Neural cell (in vitro differentiated cells): ENCODE measurements around the gene MIEN1. TPM values are rescaled to one million over a fixed set of nuclear protein-coding genes. Genes with fewer than 3 reads are reported as not detected.
A peak's percentile ranks its signal among the peaks of the same experiment; 100 is the strongest.

Experiments used
- H2AFZ ChIP-seq: fragments of 200-600, 300-800 bp; sonication (generic), shearing (Covaris generic); 2 replicates; pipeline ENCODE4 v1.6.0; 2014; ENCODE audit warnings: low read depth, mild to moderate bottlenecking, antibody characterized with exemption, low read length, moderate library complexity
- H3F3A ChIP-seq: fragments of 200-600 bp; shearing (Covaris generic); 2 replicates; pipeline ENCODE4 v1.6.1; 2016; ENCODE audit warnings: mild to moderate bottlenecking, moderate library complexity, mixed read lengths, antibody characterized with exemption, low read length; ENCODE audit not compliant: insufficient read depth, poor library complexity, severe bottlenecking
- H3K27ac ChIP-seq: fragments of 200-600, 300-800 bp; sonication (generic), shearing (Covaris generic); 2 replicates; pipeline ENCODE4 v1.5.1; 2014; ENCODE audit warnings: mild to moderate bottlenecking, low read length, moderate library complexity
- H3K27me3 ChIP-seq: fragments of 300-800, 200-600 bp; sonication (generic), shearing (Covaris generic); 2 replicates; pipeline ENCODE4 v1.6.0; 2014; ENCODE audit warnings: mild to moderate bottlenecking, low read depth, low read length, moderate library complexity; ENCODE audit not compliant: insufficient read depth
- H3K36me3 ChIP-seq: fragments of 300-800, 200-600 bp; sonication (generic), shearing (Covaris generic); 2 replicates; pipeline ENCODE4 v1.5.1; 2014; ENCODE audit warnings: mild to moderate bottlenecking, antibody characterized with exemption, low read length, moderate library complexity; ENCODE audit not compliant: insufficient read depth
- H3K4me2 ChIP-seq: fragments of 300-800, 200-600 bp; sonication (generic), shearing (Covaris generic); 2 replicates; pipeline ENCODE4 v1.6.0; 2014; ENCODE audit warnings: mild to moderate bottlenecking, low read length
- H3K4me3 ChIP-seq: fragments of 300-800, 200-600 bp; sonication (generic), shearing (Covaris generic); 2 replicates; pipeline ENCODE4 v1.5.1; 2014; ENCODE audit warnings: mild to moderate bottlenecking, low read length, moderate library complexity
- H3K79me2 ChIP-seq: fragments of 200-600 bp; shearing (Covaris generic); replicated peaks from 2 replicates; pipeline ENCODE4 v1.6.0; 2014; ENCODE audit warnings: mild to moderate bottlenecking, low read length, moderate library complexity; ENCODE audit not compliant: insufficient read depth
- H3K9ac ChIP-seq: fragments of 300-800, 200-600 bp; sonication (generic), shearing (Covaris generic); 2 replicates; pipeline ENCODE4 v1.6.1; 2016; ENCODE audit warnings: mild to moderate bottlenecking, low read length, mixed read lengths
- H3K9me2 ChIP-seq: fragments of 200-600 bp; shearing (Covaris generic); 2 replicates; pipeline ENCODE4 v1.6.1; 2016; ENCODE audit warnings: mild to moderate bottlenecking, low read length, mixed read lengths; ENCODE audit not compliant: insufficient read depth
- H3K9me3 ChIP-seq: fragments of 200-600, 300-800 bp; sonication (generic), shearing (Covaris generic); 2 replicates; pipeline ENCODE4 v1.6.1; 2016; ENCODE audit warnings: mild to moderate bottlenecking, mixed run types, low read length, moderate library complexity, mixed read lengths
- H4K20me1 ChIP-seq: fragments of 200-600 bp; shearing (Covaris generic); 2 replicates; pipeline ENCODE4 v1.6.1; 2016; ENCODE audit warnings: mild to moderate bottlenecking, mixed run types; ENCODE audit not compliant: insufficient read depth
- CTCF ChIP-seq: fragments of 450-650 bp; IDR thresholded peaks from 2 replicates; pipeline ENCODE4 v1.5.1; 2014; ENCODE audit warnings: antibody characterized with exemption, mild to moderate bottlenecking, moderate library complexity; ENCODE audit not compliant: poor library complexity, severe bottlenecking
- EP300 ChIP-seq: fragments of 450-650 bp; conservative IDR thresholded peaks from 2 replicates; pipeline ENCODE4 v1.6.1; 2014; ENCODE audit warnings: antibody characterized with exemption, mild to moderate bottlenecking, moderate library complexity; ENCODE audit not compliant: poor library complexity, severe bottlenecking
- EZH2 ChIP-seq: fragments of 200-600, 300-800 bp; shearing (Covaris generic), sonication (generic); IDR thresholded peaks from 2 replicates; pipeline ENCODE4 v1.6.1; 2014; ENCODE audit warnings: antibody characterized with exemption, low read length, borderline replicate concordance, mild to moderate bottlenecking; ENCODE audit not compliant: insufficient read depth, poor library complexity, severe bottlenecking
- MXI1 ChIP-seq: fragments of 450-650 bp; conservative IDR thresholded peaks from 2 replicates; pipeline ENCODE4 v1.6.1; 2014; ENCODE audit warnings: antibody characterized with exemption, mild to moderate bottlenecking; ENCODE audit not compliant: poor library complexity, severe bottlenecking
- POLR2AphosphoS5 ChIP-seq: IDR thresholded peaks from 2 replicates; pipeline ENCODE4 v1.6.1; 2012
- RAD21 ChIP-seq: fragments of 450-650 bp; conservative IDR thresholded peaks from 2 replicates; pipeline ENCODE4 v1.6.1; 2014; ENCODE audit warnings: antibody characterized with exemption, mild to moderate bottlenecking, moderate library complexity
- REST ChIP-seq: IDR thresholded peaks from 2 replicates; pipeline ENCODE4 v1.6.1; 2012; ENCODE audit warnings: borderline replicate concordance
- SMC3 ChIP-seq: fragments of 450-650 bp; conservative IDR thresholded peaks from 2 replicates; pipeline ENCODE4 v1.6.1; 2014; ENCODE audit warnings: antibody characterized with exemption, mild to moderate bottlenecking, moderate library complexity; ENCODE audit not compliant: poor library complexity
- TAF1 ChIP-seq: IDR thresholded peaks from 2 replicates; pipeline ENCODE4 v1.6.1; 2012; ENCODE audit warnings: low read depth
- polyA minus RNA-seq: library from RNA; depleted of rRNA, polyadenylated mRNA; stranded (reverse); fragments of >200 nt; gene quantifications from 2 replicates; pipeline ENCODE4 v1.2.3, GENCODE V29; 2014
- polyA plus RNA-seq: library from polyadenylated mRNA; depleted of rRNA; stranded (reverse); fragments of >200 nt; gene quantifications from 2 replicates; pipeline ENCODE4 v1.2.3, GENCODE V29; 2014

Gene MIEN1
- 104 and 106 TPM in 2 replicates for polyA plus RNA-seq
- 23.6 and 24.3 TPM in 2 replicates for polyA minus RNA-seq

GRCh38 chr17:39730095-39730921 is at the start of gene MIEN1:
Gene MIEN1, minus strand, starts transcription at chr17:39730532. Its CDS starts 37 bp downstream, at chr17:39730495.
- Histone ChIP-seq H3K27me3 (no peaks in the 10 kb centered on the region), H3K79me2 (no peaks in the 10 kb centered on the region), H3K27ac (peak within 1 kb of the TSS; percentile 49), H3K36me3 (no peaks in the 10 kb centered on the region), H4K20me1 (no peaks in the 10 kb centered on the region), H2AFZ (peak within 1 kb of the TSS; percentile 85), H3K4me3 (peak within 1 kb of the TSS; percentile 96), H3K9ac (peak within 1 kb of the TSS; percentile 87), H3K9me2 (no peaks in the 10 kb centered on the region), H3K4me2 (peak within 1 kb of the TSS; percentile 94), H3F3A (no peaks in the 10 kb centered on the region), H3K9me3 (no peaks in the 10 kb centered on the region)
- TF ChIP-seq POLR2AphosphoS5, result peak; percentile 94
- no peak for TF ChIP-seq EZH2
- TF ChIP-seq TAF1, result no peak
- TF ChIP-seq EP300, result peak; percentile 39
- peak; percentile 71 for TF ChIP-seq MXI1
- peak; percentile 93 for TF ChIP-seq CTCF
- TF ChIP-seq REST, result no peak
- TF ChIP-seq SMC3, result peak; percentile 68
- TF ChIP-seq RAD21, result peak; percentile 54

- TF ChIP-seq CTCF (no peak), REST (no peak), EZH2 (no peak), RAD21 (no peak), POLR2AphosphoS5 (no peak), SMC3 (no peak), TAF1 (no peak), MXI1 (no peak), EP300 (no peak)
- Histone ChIP-seq H3K4me2 (no peak overlapping the region), H4K20me1 (no peaks in the 10 kb centered on the region), H3K4me3 (no peak overlapping the region), H3K27ac (no peak overlapping the region), H3K36me3 (no peaks in the 10 kb centered on the region), H3F3A (no peaks in the 10 kb centered on the region), H3K9ac (no peak overlapping the region), H3K79me2 (no peaks in the 10 kb centered on the region), H3K9me3 (no peaks in the 10 kb centered on the region), H3K27me3 (no peaks in the 10 kb centered on the region), H3K9me2 (no peaks in the 10 kb centered on the region), H2AFZ (no peak overlapping the region)
Observed at GRCh38 chr17:39777534-39778365, 47.4 kb upstream of the MIEN1 start.
